HepG2 (cell line): ENCODE measurements around the gene CARD9.

Source experiments
- CHCHD3 ChIP-seq: sonication (generic); formaldehyde crosslinking; IDR thresholded peaks from 2 replicates; pipeline ENCODE4 v1.8.0; 2022; ENCODE audit warnings: mild to moderate bottlenecking, missing genetic modification reagents, moderate library complexity
- ZNF773 ChIP-seq: sonication (generic); formaldehyde crosslinking; IDR thresholded peaks from 2 replicates; pipeline ENCODE4 v1.4.0; 2020; ENCODE audit warnings: missing genetic modification reagents, borderline replicate concordance

DNA sequence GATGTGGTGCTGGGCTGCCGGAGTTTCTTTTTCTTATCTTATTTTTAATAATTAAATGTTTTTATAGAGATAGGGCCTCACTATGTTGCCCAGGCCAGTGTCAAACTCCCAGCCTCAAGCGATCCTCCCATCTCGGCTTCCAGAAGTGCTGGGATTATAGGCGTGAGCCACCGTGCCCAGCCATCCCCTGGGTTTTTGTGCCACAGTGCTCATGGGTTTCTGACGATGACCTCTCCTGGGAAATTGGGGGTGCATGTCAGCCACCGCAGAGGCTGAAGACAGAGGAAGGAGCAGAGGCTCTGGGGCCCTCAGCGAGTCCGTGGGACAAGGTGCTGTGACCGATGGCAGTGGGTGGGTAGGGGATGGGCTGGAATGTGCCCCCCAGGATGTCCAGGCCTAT is 31.7 kb downstream of the CARD9 start:
- no peak for TF ChIP-seq CHCHD3
- TF ChIP-seq ZNF773: no peak
